Neural cell (in vitro differentiated cells): ENCODE results near the gene ZMYND10. TPM values are rescaled to one million over a fixed set of nuclear protein-coding genes. Genes with fewer than 3 reads are reported as not detected.

ENCODE experiments used
- H2AFZ ChIP-seq: fragments of 200-600, 300-800 bp; sonication (generic), shearing (Covaris generic); 2 replicates; pipeline ENCODE4 v1.6.0; 2014; ENCODE audit warnings: low read depth, mild to moderate bottlenecking, antibody characterized with exemption, low read length, moderate library complexity
- H3F3A ChIP-seq: fragments of 200-600 bp; shearing (Covaris generic); 2 replicates; pipeline ENCODE4 v1.6.1; 2016; ENCODE audit warnings: mild to moderate bottlenecking, moderate library complexity, mixed read lengths, antibody characterized with exemption, low read length; ENCODE audit not compliant: insufficient read depth, poor library complexity, severe bottlenecking
- H3K27ac ChIP-seq: fragments of 200-600, 300-800 bp; sonication (generic), shearing (Covaris generic); 2 replicates; pipeline ENCODE4 v1.5.1; 2014; ENCODE audit warnings: mild to moderate bottlenecking, low read length, moderate library complexity
- H3K27me3 ChIP-seq: fragments of 300-800, 200-600 bp; sonication (generic), shearing (Covaris generic); 2 replicates; pipeline ENCODE4 v1.6.0; 2014; ENCODE audit warnings: mild to moderate bottlenecking, low read depth, low read length, moderate library complexity; ENCODE audit not compliant: insufficient read depth
- H3K36me3 ChIP-seq: fragments of 300-800, 200-600 bp; sonication (generic), shearing (Covaris generic); 2 replicates; pipeline ENCODE4 v1.5.1; 2014; ENCODE audit warnings: mild to moderate bottlenecking, antibody characterized with exemption, low read length, moderate library complexity; ENCODE audit not compliant: insufficient read depth
- H3K4me2 ChIP-seq: fragments of 300-800, 200-600 bp; sonication (generic), shearing (Covaris generic); 2 replicates; pipeline ENCODE4 v1.6.0; 2014; ENCODE audit warnings: mild to moderate bottlenecking, low read length
- H3K4me3 ChIP-seq: fragments of 300-800, 200-600 bp; sonication (generic), shearing (Covaris generic); 2 replicates; pipeline ENCODE4 v1.5.1; 2014; ENCODE audit warnings: mild to moderate bottlenecking, low read length, moderate library complexity
- H3K79me2 ChIP-seq: fragments of 200-600 bp; shearing (Covaris generic); replicated peaks from 2 replicates; pipeline ENCODE4 v1.6.0; 2014; ENCODE audit warnings: mild to moderate bottlenecking, low read length, moderate library complexity; ENCODE audit not compliant: insufficient read depth
- H3K9ac ChIP-seq: fragments of 300-800, 200-600 bp; sonication (generic), shearing (Covaris generic); 2 replicates; pipeline ENCODE4 v1.6.1; 2016; ENCODE audit warnings: mild to moderate bottlenecking, low read length, mixed read lengths
- H3K9me2 ChIP-seq: fragments of 200-600 bp; shearing (Covaris generic); 2 replicates; pipeline ENCODE4 v1.6.1; 2016; ENCODE audit warnings: mild to moderate bottlenecking, low read length, mixed read lengths; ENCODE audit not compliant: insufficient read depth
- H3K9me3 ChIP-seq: fragments of 200-600, 300-800 bp; sonication (generic), shearing (Covaris generic); 2 replicates; pipeline ENCODE4 v1.6.1; 2016; ENCODE audit warnings: mild to moderate bottlenecking, mixed run types, low read length, moderate library complexity, mixed read lengths
- H4K20me1 ChIP-seq: fragments of 200-600 bp; shearing (Covaris generic); 2 replicates; pipeline ENCODE4 v1.6.1; 2016; ENCODE audit warnings: mild to moderate bottlenecking, mixed run types; ENCODE audit not compliant: insufficient read depth
- EP300 ChIP-seq: fragments of 450-650 bp; conservative IDR thresholded peaks from 2 replicates; pipeline ENCODE4 v1.6.1; 2014; ENCODE audit warnings: antibody characterized with exemption, mild to moderate bottlenecking, moderate library complexity; ENCODE audit not compliant: poor library complexity, severe bottlenecking
- EZH2 ChIP-seq: fragments of 200-600, 300-800 bp; shearing (Covaris generic), sonication (generic); IDR thresholded peaks from 2 replicates; pipeline ENCODE4 v1.6.1; 2014; ENCODE audit warnings: antibody characterized with exemption, low read length, borderline replicate concordance, mild to moderate bottlenecking; ENCODE audit not compliant: insufficient read depth, poor library complexity, severe bottlenecking
- MXI1 ChIP-seq: fragments of 450-650 bp; conservative IDR thresholded peaks from 2 replicates; pipeline ENCODE4 v1.6.1; 2014; ENCODE audit warnings: antibody characterized with exemption, mild to moderate bottlenecking; ENCODE audit not compliant: poor library complexity, severe bottlenecking
- POLR2AphosphoS5 ChIP-seq: IDR thresholded peaks from 2 replicates; pipeline ENCODE4 v1.6.1; 2012
- RAD21 ChIP-seq: fragments of 450-650 bp; conservative IDR thresholded peaks from 2 replicates; pipeline ENCODE4 v1.6.1; 2014; ENCODE audit warnings: antibody characterized with exemption, mild to moderate bottlenecking, moderate library complexity
- SMC3 ChIP-seq: fragments of 450-650 bp; conservative IDR thresholded peaks from 2 replicates; pipeline ENCODE4 v1.6.1; 2014; ENCODE audit warnings: antibody characterized with exemption, mild to moderate bottlenecking, moderate library complexity; ENCODE audit not compliant: poor library complexity
- TAF1 ChIP-seq: IDR thresholded peaks from 2 replicates; pipeline ENCODE4 v1.6.1; 2012; ENCODE audit warnings: low read depth
- polyA plus RNA-seq: library from polyadenylated mRNA; depleted of rRNA; stranded (reverse); fragments of >200 nt; gene quantifications from 2 replicates; pipeline ENCODE4 v1.2.3, GENCODE V29; 2014
- TF ChIP-seq, protein P1 (sequence below): fragments of 450-650 bp; IDR thresholded peaks from 2 replicates; pipeline ENCODE4 v1.5.1; 2014; ENCODE audit warnings: antibody characterized with exemption, mild to moderate bottlenecking, moderate library complexity; ENCODE audit not compliant: poor library complexity, severe bottlenecking
- TF ChIP-seq, protein P2 (sequence below): IDR thresholded peaks from 2 replicates; pipeline ENCODE4 v1.6.1; 2012; ENCODE audit warnings: borderline replicate concordance

ZMYND10 gene
- polyA plus RNA-seq, 1 donor from 2014 or later = 5.2 TPM

- Histone ChIP-seq H3K79me2 (peaks cover 25% of the 10 kb centered on the region), H3K9me3 (no peaks in the 10 kb centered on the region), H3K9me2 (no peaks in the 10 kb centered on the region), H3K9ac (no peak overlapping the region), H2AFZ (no peak overlapping the region), H3K4me2 (no peak overlapping the region), H4K20me1 (no peaks in the 10 kb centered on the region), H3K36me3 (no peaks in the 10 kb centered on the region), H3K4me3 (no peak overlapping the region), H3K27me3 (no peaks in the 10 kb centered on the region), H3K27ac (no peak overlapping the region), H3F3A (no peaks in the 10 kb centered on the region)
- TF ChIP-seq, protein P1, sequence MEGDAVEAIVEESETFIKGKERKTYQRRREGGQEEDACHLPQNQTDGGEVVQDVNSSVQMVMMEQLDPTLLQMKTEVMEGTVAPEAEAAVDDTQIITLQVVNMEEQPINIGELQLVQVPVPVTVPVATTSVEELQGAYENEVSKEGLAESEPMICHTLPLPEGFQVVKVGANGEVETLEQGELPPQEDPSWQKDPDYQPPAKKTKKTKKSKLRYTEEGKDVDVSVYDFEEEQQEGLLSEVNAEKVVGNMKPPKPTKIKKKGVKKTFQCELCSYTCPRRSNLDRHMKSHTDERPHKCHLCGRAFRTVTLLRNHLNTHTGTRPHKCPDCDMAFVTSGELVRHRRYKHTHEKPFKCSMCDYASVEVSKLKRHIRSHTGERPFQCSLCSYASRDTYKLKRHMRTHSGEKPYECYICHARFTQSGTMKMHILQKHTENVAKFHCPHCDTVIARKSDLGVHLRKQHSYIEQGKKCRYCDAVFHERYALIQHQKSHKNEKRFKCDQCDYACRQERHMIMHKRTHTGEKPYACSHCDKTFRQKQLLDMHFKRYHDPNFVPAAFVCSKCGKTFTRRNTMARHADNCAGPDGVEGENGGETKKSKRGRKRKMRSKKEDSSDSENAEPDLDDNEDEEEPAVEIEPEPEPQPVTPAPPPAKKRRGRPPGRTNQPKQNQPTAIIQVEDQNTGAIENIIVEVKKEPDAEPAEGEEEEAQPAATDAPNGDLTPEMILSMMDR = peak; percentile 76
- TF ChIP-seq, protein P2, sequence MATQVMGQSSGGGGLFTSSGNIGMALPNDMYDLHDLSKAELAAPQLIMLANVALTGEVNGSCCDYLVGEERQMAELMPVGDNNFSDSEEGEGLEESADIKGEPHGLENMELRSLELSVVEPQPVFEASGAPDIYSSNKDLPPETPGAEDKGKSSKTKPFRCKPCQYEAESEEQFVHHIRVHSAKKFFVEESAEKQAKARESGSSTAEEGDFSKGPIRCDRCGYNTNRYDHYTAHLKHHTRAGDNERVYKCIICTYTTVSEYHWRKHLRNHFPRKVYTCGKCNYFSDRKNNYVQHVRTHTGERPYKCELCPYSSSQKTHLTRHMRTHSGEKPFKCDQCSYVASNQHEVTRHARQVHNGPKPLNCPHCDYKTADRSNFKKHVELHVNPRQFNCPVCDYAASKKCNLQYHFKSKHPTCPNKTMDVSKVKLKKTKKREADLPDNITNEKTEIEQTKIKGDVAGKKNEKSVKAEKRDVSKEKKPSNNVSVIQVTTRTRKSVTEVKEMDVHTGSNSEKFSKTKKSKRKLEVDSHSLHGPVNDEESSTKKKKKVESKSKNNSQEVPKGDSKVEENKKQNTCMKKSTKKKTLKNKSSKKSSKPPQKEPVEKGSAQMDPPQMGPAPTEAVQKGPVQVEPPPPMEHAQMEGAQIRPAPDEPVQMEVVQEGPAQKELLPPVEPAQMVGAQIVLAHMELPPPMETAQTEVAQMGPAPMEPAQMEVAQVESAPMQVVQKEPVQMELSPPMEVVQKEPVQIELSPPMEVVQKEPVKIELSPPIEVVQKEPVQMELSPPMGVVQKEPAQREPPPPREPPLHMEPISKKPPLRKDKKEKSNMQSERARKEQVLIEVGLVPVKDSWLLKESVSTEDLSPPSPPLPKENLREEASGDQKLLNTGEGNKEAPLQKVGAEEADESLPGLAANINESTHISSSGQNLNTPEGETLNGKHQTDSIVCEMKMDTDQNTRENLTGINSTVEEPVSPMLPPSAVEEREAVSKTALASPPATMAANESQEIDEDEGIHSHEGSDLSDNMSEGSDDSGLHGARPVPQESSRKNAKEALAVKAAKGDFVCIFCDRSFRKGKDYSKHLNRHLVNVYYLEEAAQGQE = no peak
- TF ChIP-seq SMC3 = peak; percentile 73
- no peak for TF ChIP-seq POLR2AphosphoS5
- TF ChIP-seq MXI1 = peak; percentile 25
- TF ChIP-seq TAF1 = no peak
- no peak for TF ChIP-seq EZH2
- TF ChIP-seq RAD21 = peak; percentile 63
- no peak for TF ChIP-seq EP300
These were observed 21.0 kb downstream of the ZMYND10 start for GRCh38 chr3:50324351-50325112.

DNA sequence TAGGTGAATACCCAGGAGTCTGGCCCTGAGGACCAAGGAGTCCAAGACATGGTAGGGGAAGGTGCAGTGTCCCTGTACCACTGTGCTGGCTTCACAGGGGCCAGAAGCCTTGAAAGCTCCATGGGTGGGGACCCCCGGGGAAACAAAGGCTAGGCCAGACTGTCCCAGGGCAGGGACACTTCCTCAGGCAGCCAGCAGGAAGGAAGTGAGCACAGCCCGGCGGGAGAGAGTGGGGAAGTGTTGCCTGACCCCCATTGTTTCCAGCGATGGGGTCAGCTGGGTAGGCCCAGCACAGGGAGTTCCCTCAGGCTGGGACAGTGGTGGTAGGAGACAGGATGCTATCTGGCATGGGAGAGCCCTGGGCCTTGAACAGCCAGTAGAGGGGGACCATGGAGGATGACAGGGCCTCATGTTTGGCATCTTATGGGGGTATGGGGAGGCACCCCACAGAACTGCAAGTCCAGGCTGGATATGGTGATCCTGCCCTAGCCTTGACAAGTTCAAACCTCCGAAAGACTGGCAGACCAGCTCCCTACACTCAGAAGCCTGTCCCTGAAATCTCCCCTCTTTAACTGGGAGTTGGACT lies 21.8 kb downstream of the ZMYND10 start:
- H3K27ac ChIP-seq = no peak overlapping the region

More for the DNA sequence above, 21.8 kb downstream of the ZMYND10 start:
- Histone ChIP-seq H3K4me2 (no peak overlapping the region), H4K20me1 (no peaks in the 10 kb centered on the region), H2AFZ (no peak overlapping the region), H3K27me3 (no peaks in the 10 kb centered on the region), H3K4me3 (no peak overlapping the region), H3K9me2 (no peaks in the 10 kb centered on the region), H3K79me2 (peaks cover 32% of the 10 kb centered on the region), H3K9me3 (no peaks in the 10 kb centered on the region), H3K9ac (no peak overlapping the region), H3F3A (no peaks in the 10 kb centered on the region), H3K36me3 (no peaks in the 10 kb centered on the region)
- TF ChIP-seq SMC3 (no peak), TAF1 (no peak), POLR2AphosphoS5 (no peak), MXI1 (no peak), EP300 (no peak), RAD21 (no peak), EZH2 (no peak)
- TF ChIP-seq, protein P2 = no peak
- TF ChIP-seq, protein P1 = no peak
